Measurements from ENCODE around the gene DHX32.

DHX32 gene

GRCh38 chr10:125801574-125801973 is 79.5 kb downstream of the DHX32 start:
- DNase-seq = no peak

DNA sequence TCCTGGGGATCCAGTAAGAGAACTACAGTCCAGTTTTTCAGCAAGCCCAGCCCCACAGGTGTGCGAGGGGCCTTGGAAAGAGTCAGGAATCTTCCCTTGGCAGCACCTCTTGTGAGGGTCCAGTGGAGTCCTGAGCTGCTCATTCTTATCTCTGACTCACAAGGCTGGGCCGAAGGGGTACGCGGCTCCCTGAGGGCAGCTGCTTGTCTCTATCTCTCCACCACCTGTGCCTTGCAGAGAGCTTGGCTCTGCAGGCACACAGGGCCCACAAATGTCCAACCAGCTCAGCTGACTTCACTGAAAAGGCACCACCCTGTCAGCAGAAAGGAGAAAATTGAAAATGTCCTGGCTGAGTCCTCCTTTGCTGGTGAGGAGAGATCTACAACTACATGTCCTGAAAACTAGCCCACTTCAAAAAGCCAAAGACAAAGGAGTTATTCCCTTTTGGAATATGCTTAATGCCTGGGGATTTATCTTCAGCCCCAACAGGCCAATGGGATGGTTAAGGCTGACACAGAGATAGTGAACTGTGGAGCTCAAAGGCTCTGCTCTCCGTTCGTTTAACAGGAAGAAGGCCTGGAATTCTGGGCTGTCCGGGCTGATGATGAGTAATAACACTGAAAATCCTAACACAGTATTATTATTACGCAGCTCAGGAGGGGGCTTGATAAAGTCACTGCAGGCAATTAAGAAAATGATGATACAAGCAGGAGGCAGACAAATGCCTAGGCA is 81.5 kb downstream of the DHX32 start:
- no peak for DNase-seq

DNA sequence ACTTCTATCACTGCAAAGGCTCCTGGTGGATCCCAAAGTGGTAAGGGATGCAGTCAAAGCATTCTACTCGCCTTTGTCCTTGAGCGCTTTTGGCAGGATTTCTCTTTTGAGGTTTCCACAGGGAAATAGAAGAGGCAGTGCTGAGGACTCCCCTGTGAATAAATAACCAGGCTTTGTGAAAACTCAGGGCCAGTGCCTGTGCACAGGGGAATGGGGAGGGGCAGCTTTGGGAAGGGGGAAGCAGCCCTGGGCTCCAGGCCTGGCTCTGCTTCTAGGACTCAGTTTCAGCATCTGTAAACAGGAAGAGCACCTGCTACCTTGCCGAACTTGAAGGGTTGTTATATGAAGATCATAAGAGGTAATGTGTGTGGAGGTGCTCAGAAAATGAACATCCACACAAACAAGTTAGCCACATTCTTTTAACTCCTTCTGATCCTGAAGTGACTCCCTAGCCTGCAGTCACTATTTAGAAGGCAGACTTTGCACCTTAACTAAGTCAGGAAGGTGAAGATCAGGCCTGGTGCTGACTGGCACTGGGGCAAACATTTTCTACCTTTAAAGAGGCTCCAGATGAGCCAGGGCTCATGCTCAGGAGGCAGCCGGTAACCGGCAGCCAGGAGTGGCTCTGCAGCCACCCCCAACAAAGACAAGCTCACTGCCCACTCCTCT is 83.0 kb downstream of the DHX32 start:
- no peak for DNase-seq

DNA sequence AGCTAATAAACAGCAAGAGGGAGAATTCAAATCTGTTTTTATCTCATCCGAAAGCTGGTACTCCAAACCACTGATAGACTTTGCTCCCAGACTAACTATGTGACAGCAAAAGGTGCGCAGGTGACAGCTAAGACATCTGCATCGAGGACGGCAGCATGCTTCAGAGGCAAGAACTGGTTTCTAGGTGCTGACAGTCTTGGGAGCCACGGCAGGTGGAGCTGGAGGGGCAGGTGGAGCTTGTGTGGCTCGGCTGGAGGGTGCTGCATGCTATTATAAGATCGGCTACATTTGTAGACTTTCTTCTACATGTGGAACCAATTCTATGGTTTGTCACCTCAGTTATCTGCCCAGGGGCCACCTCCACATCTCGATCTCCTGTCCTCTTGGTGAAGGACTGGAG is 83.7 kb downstream of the DHX32 start:
- no peak for DNase-seq

- no peak for DNase-seq
Measured at GRCh38 chr10:125795637-125796190, 85.4 kb downstream of the DHX32 start.

GRCh38 chr10:125795128-125795527 is 86.0 kb downstream of the DHX32 start:
- DNase-seq = no peak

DNA sequence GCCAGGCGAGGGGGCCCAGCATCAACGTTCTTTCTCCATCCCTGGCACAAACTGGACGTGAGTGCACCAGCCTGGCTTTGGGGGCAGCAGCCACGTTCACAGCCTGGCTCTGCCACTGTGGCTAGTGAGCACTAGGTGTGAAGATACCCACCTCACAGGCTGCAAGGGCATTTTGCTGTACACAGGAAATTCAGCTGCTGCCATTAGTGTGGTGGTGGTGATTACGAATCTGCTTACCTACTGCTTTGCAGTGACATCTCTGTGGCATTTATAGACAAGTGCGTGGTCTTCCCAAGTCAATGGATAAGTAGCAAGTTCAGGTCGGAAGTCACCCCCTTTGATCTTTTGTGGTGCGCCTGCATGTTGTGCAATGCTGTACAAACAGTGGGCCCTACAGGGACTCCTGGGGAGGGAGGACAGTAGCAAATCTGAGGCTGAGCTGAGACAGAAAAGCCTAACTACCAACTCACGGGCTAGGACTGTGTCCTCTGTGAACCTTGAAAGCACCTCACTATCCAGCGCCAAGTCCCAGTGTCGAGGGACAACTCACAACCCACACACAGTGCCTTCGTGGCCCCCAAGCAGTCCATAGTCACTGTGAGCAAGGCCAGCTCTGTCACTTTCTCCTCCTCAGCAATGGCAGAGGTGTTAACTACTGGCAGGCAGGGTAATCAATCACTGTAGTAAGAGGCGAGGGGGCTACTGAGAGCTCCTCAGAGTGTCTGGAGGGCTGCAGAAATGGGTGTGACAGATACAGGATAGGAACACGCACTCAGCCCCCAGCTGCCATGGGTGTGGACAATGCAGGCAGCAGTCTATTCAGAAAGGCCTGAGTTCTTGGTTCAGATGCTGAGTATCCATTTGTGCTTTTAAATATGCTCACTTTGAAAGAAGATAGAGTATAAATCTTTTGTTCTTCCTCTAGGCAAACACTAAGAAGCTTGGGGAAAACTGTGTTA is 88.5 kb downstream of the DHX32 start:
- no peak for DNase-seq

DNA sequence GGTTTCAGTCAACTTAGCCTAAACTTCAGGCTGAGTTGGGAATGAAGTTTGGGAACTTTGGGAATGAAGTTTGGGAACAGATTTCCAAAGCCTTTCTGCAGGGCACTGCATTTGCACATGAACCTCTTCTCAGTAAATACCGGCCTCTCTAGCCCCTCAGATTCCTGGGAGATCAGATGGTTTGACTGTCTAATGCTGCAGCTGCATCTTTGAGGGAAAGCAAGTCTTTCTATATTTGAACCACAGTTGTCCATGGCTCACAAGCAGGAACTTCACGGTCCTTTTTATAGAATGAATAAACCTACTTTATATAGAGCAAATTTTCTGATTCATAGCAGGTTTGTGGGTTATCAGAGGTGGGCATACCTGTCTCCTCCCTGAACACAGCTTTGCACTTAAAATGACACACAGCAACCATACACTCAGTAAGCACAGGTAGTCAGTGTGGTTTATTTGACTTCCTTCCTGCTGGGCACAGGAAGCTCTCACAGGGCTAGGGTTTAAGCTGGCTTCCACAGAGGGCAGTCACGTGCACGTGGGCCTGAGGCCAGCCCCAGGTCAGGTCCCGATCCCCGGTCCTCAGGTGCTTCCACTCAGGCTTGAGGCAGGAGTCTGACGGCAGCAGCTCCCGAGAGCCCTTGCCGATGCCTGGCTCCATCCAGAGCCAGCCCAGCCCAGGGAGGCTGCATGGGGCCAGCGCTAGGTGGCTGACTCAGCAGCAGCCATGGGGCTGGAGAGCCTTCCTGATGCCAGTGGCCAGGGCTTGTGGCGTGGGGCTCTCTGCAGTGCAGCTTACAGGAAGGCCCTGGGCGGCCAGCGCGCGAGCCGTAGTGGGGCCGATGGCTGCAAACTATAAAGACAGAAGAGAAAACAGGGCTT is 92.7 kb downstream of the DHX32 start:
- DNase-seq = no peak

Data from CD4-positive, alpha-beta T cell treated with Interferon alpha-2 for 1 hour (primary cell).